ENCODE results near the gene INPP5K.
"Not testable (repeated sequence)": the region's sequence is repeated elsewhere in the genome, so short reads cannot be mapped to it uniquely, and the experiment has no call there.

The INPP5K gene

GRCh38 chr17:1516388-1517161 is at the start of gene INPP5K:
Gene INPP5K, minus strand, starts transcription at chr17:1516612. Its CDS starts 113 bp downstream, at chr17:1516499.
- peak; percentile 95 for DNase-seq (ENCODE audit: low read depth, low spot score)

GRCh38 chr17:1565877-1566276 is 49.5 kb upstream of the INPP5K start:
- no peak for DNase-seq (ENCODE audit: low read depth, low spot score)

- no peak for DNase-seq (ENCODE audit: low read depth, low spot score)
Measured at GRCh38 chr17:1563786-1564613, 47.6 kb upstream of the INPP5K start.

- not testable (repeated sequence) for DNase-seq (ENCODE audit: low read depth, low spot score)
Measured at GRCh38 chr17:1563471-1563785, 47.0 kb upstream of the INPP5K start.

- DNase-seq (ENCODE audit: low read depth, low spot score) = no peak
Measured at GRCh38 chr17:1562176-1562643, 45.8 kb upstream of the INPP5K start.

- no peak for DNase-seq (ENCODE audit: low read depth, low spot score)
Measured at GRCh38 chr17:1561420-1562175, 45.2 kb upstream of the INPP5K start.

- DNase-seq (ENCODE audit: low read depth, low spot score) = no peak
Measured at GRCh38 chr17:1560858-1561355, 44.5 kb upstream of the INPP5K start.

- no peak for DNase-seq (ENCODE audit: low read depth, low spot score)
Measured at GRCh38 chr17:1560101-1560857, 43.9 kb upstream of the INPP5K start.

- DNase-seq (ENCODE audit: low read depth, low spot score) = no peak
Measured at GRCh38 chr17:1559047-1560043, 42.9 kb upstream of the INPP5K start.

GRCh38 chr17:1558401-1558800 is 42.0 kb upstream of the INPP5K start:
- DNase-seq (ENCODE audit: low read depth, low spot score) = no peak

GRCh38 chr17:1557355-1558095 is 41.1 kb upstream of the INPP5K start:
- no peak for DNase-seq (ENCODE audit: low read depth, low spot score)

- DNase-seq (ENCODE audit: low read depth, low spot score) = no peak
Measured at GRCh38 chr17:1555651-1556471, 39.4 kb upstream of the INPP5K start.

GRCh38 chr17:1554751-1555540 is 38.5 kb upstream of the INPP5K start:
- DNase-seq (ENCODE audit: low read depth, low spot score) = no peak

- no peak for DNase-seq (ENCODE audit: low read depth, low spot score)
Measured at GRCh38 chr17:1553354-1554266, 37.2 kb upstream of the INPP5K start.

- no peak for DNase-seq (ENCODE audit: low read depth, low spot score)
Measured at GRCh38 chr17:1552932-1553331, 36.5 kb upstream of the INPP5K start.

GRCh38 chr17:1551741-1552140 is 35.3 kb upstream of the INPP5K start:
- no peak for DNase-seq (ENCODE audit: low read depth, low spot score)

Measured in smooth muscle cell of the brain vasculature (primary cell).